ENCODE measurements around the gene TMEM130. TPM values are rescaled to one million over a fixed set of nuclear protein-coding genes. Genes with fewer than 3 reads are reported as not detected.
A peak's percentile ranks its signal among the peaks of the same experiment; 100 is the strongest.

The TMEM130 gene
- total RNA-seq, 1 donor from 2014 or later, result 0.48 TPM

- no peak for DNase-seq (ENCODE audit: low spot score)
Observed at GRCh38 chr7:98808751-98809460, 60.9 kb downstream of the TMEM130 start.

DNA sequence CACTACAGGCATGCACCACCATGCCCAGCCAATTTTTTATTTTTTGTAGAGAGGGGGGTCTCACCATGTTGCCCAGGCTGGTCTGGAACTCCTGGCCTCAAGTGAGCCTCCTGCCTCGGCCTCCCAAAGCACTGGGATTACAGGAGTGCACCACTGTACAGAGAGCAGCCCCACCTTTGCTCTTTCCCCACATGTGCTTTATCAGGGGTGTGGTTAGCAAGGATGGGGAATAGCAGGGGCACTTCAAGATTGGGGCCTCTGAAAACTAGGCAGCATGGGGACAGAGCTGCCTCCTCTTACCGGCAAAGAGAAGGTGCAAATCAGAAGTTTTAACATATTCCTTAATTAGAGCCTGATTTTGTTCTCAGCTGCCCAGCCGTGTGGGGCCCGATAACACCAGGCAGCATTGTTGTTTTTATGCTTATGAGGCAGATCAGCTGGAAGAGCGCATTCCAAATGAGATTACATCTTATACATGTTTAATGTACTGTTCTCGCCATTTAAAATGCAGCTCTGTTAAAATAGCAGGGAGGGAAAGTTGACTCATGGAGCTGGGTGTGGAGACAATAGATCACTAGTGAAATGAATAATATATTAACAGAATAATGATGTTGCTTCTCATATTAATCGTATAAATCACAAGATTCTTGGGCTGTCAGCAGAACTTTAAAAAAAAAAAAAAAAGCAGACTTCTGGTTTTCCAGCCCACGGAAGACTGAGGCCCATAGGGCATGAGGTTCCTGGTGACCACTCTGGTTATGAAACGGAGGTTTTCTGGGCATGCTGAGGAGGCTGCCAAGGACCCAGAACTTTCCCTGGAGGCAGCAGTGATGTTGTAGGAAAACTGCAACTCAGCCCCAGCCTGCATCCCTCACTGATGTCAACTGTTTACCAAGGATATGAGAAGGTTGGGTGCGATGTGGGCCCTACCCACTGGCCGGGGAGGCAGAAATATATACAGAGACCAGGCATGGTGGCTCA, 62.5 kb downstream of the TMEM130 start:
- DNase-seq (ENCODE audit: low spot score), result peak; percentile 57

GRCh38 chr7:98805956-98806838, 63.6 kb downstream of the TMEM130 start:
- DNase-seq (ENCODE audit: low spot score), result no peak

DNA sequence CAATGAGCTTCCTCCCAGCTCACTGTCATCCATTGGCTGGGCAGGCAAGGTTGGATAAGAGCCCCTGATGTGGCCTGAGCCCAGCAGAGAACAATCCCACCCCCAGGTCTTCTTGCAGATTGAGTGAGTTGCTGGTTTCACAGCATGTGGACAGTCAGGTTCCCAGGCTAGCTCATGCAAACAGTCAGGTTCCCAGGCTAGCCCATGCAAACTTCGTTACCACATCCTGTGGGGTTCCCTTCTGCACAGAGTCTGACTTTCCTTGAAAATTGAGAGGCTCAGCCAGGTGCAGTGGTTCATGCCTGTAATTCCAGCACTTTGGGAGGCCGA, 67.1 kb downstream of the TMEM130 start:
- no peak for DNase-seq (ENCODE audit: low spot score)

GRCh38 chr7:98802088-98802780, 67.6 kb downstream of the TMEM130 start:
- DNase-seq (ENCODE audit: low spot score), result peak; percentile 89

DNA sequence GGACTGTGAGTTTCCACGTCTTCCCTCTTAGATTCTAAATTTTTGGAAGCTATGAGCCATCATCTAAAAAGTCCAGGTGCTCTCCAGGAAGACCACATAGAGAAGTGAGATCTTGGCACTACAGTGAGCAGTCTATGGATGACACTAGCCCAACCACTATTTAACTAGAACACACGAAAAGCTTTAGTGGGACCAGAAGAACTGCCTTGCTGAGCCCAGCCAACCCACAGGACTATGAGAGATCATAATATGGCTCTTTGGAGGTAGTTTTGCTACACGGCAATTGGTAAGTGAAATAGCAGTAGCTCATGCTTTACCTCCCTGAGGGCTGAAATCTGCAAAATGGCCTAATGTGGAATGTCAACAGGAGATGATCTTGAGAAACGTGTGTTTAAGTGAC, 68.8 kb downstream of the TMEM130 start:
- DNase-seq (ENCODE audit: low spot score), result no peak

DNA sequence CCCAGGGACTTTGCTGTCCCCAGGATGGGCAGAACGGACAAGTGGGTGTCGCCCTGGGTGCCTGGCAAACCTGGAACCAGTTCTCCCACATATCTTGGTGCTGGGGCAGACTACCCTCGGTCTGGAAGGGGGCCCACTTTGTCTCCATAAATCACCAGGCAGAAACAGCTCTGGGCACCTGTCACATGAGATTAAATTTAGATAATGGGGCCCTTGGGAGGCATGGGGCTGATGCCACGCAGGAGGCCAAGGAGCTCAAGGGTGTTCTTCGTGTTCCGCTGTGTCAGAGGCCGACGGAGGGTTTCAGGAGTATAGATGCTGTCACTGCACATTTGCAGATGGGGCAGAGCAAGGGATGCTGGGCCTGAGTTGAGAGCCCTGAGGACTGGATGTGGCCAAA, 72.7 kb downstream of the TMEM130 start:
- peak; percentile 62 for DNase-seq (ENCODE audit: low spot score)

Other genes with a start within 250 kb of the TMEM130 start
- gene TRRAP, start 8.5 kb upstream of the TMEM130 start, total RNA-seq (ENCODE audit: insufficient read depth, low replicate concordance), result 14.2 TPM

All from umbilical cord (tissue), 2 donors.